ENCODE results near the gene FAM200B. TPM values are rescaled to one million over a fixed set of nuclear protein-coding genes. Genes with fewer than 3 reads are reported as not detected.

The FAM200B gene
- total and polyA plus RNA-seq, 2 donors (not counting 1 experiment from before 2014, with no cell fraction given): 22.6 to 35.1 TPM

DNA sequence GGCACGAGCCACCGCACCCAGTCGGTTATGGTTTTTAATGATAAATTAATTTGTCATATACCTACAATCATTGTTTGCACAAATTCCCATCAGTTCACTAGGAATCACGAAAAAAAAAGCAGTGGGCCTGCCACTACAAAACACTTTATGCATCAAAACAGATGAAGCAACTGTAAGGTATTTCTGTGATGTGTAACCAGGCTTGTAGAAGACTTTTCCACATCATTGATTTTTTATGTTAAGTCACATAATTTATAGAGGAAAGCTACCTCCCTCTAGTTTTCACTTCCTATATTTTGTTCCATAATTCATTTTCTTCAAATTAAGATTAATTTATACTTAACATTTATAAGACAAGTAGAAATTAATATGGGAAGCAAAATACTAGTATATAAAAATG, 6.7 kb upstream of the FAM200B start:
- TF ChIP-seq, protein P1, sequence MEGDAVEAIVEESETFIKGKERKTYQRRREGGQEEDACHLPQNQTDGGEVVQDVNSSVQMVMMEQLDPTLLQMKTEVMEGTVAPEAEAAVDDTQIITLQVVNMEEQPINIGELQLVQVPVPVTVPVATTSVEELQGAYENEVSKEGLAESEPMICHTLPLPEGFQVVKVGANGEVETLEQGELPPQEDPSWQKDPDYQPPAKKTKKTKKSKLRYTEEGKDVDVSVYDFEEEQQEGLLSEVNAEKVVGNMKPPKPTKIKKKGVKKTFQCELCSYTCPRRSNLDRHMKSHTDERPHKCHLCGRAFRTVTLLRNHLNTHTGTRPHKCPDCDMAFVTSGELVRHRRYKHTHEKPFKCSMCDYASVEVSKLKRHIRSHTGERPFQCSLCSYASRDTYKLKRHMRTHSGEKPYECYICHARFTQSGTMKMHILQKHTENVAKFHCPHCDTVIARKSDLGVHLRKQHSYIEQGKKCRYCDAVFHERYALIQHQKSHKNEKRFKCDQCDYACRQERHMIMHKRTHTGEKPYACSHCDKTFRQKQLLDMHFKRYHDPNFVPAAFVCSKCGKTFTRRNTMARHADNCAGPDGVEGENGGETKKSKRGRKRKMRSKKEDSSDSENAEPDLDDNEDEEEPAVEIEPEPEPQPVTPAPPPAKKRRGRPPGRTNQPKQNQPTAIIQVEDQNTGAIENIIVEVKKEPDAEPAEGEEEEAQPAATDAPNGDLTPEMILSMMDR (conservative IDR thresholded peaks at IDR 0.05 in 1 of 2, IDR thresholded peaks at IDR 0.05 in 1 of 2; ENCODE audit: low read depth in 1 of 2, low read length in 2 of 2): no peak
- no peak for TF ChIP-seq EZH2 (IDR thresholded peaks at IDR 0.05; ENCODE audit: low read length, missing control alignments)
- H3K79me2 ChIP-seq (ENCODE audit: control insufficient read depth, insufficient read depth, low read length): peaks cover 86% of the 10 kb centered on the region
- H3K4me3 ChIP-seq (replicated peaks in 1 of 4; ENCODE audit: control extremely low read depth in 1 of 4, insufficient read depth in 1 of 4, low read depth in 3 of 4, low read length in 4 of 4): no peak overlapping the region
- no peaks in the 10 kb centered on the region for H3K36me3 ChIP-seq (ENCODE audit: control insufficient read depth, insufficient read depth, low read length)
- H3K9ac ChIP-seq (ENCODE audit: insufficient read depth, low read length): no peak overlapping the region
- peaks cover 13% of the 10 kb centered on the region for H3K4me1 ChIP-seq (ENCODE audit: control insufficient read depth, extremely low read depth, insufficient read depth, low read length)
- no peak overlapping the region for H3K27ac ChIP-seq (ENCODE audit: insufficient read depth, low read length)
- H3K4me2 ChIP-seq (ENCODE audit: extremely low read depth, insufficient read depth, low read length): no peak overlapping the region
- no peaks in the 10 kb centered on the region for H3K27me3 ChIP-seq (ENCODE audit: control insufficient read depth, insufficient read depth, low read length)
- no peak overlapping the region for H2AFZ ChIP-seq (ENCODE audit: low read length)
- no peak for DNase-seq (ENCODE audit: low read depth in 2 of 2)
- H4K20me1 ChIP-seq (ENCODE audit: control insufficient read depth, extremely low read depth, insufficient read depth, low read length): no peaks in the 10 kb centered on the region
- H3K9me3 ChIP-seq (ENCODE audit: control insufficient read depth, insufficient read depth, low read depth, low read length): no peaks in the 10 kb centered on the region

DNA sequence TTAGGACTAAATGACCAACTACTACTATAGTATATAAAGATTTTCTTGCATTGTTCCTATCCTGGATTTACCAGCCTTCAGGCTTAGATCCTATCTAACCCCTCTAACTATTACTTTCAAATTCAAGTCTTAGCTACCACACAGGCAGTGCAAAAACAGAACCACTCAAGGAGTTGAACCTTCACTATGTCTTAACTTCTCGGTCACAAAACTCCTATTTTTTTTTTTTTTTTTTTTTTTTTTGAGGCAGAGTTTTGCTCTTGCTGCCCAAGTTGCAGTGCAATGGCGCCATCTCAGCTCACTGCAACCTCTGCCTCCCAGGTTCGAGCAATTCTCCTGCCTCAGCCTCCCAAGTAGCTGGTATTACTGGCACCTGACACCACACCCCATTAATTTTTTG, 6.3 kb upstream of the FAM200B start:
- Histone ChIP-seq H4K20me1 (ENCODE audit: control insufficient read depth, extremely low read depth, insufficient read depth, low read length) (no peaks in the 10 kb centered on the region), H3K36me3 (ENCODE audit: control insufficient read depth, insufficient read depth, low read length) (no peaks in the 10 kb centered on the region), H2AFZ (ENCODE audit: low read length) (no peak overlapping the region), H3K4me2 (ENCODE audit: extremely low read depth, insufficient read depth, low read length) (no peak overlapping the region), H3K4me3 (replicated peaks in 1 of 4; ENCODE audit: control extremely low read depth in 1 of 4, insufficient read depth in 1 of 4, low read depth in 3 of 4, low read length in 4 of 4) (no peak overlapping the region), H3K27me3 (ENCODE audit: control insufficient read depth, insufficient read depth, low read length) (no peaks in the 10 kb centered on the region), H3K9ac (ENCODE audit: insufficient read depth, low read length) (no peak overlapping the region), H3K27ac (ENCODE audit: insufficient read depth, low read length) (no peak overlapping the region), H3K9me3 (ENCODE audit: control insufficient read depth, insufficient read depth, low read depth, low read length) (no peaks in the 10 kb centered on the region), H3K4me1 (ENCODE audit: control insufficient read depth, extremely low read depth, insufficient read depth, low read length) (peaks cover 13% of the 10 kb centered on the region), H3K79me2 (ENCODE audit: control insufficient read depth, insufficient read depth, low read length) (peaks cover 88% of the 10 kb centered on the region)
- DNase-seq (ENCODE audit: low read depth in 2 of 2): no peak
- no peak for TF ChIP-seq EZH2 (IDR thresholded peaks at IDR 0.05; ENCODE audit: low read length, missing control alignments)
- TF ChIP-seq, protein P1 (conservative IDR thresholded peaks at IDR 0.05 in 1 of 2, IDR thresholded peaks at IDR 0.05 in 1 of 2; ENCODE audit: low read depth in 1 of 2, low read length in 2 of 2): no peak

DNA sequence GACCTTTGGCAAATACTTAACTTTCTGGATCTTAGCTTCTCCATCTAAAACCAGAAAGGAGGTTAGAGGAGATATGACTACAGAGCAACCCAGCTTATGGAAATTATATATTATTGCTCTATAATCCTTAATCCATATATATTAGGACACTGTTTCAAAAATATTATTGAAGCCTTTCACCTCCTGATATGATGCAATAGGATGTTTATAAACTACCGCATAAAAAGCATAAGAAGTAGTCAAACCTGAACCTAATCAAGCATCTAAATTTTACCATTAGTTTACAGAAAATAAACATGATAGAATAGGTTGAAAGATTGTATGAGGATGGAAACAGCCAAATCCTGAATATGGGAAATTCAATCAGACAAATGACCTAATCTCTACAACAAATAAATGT, 5.6 kb upstream of the FAM200B start:
- Histone ChIP-seq H3K4me3 (replicated peaks in 1 of 4; ENCODE audit: control extremely low read depth in 1 of 4, insufficient read depth in 1 of 4, low read depth in 3 of 4, low read length in 4 of 4) (no peak overlapping the region), H3K4me2 (ENCODE audit: extremely low read depth, insufficient read depth, low read length) (no peak overlapping the region), H3K9me3 (ENCODE audit: control insufficient read depth, insufficient read depth, low read depth, low read length) (no peaks in the 10 kb centered on the region), H3K27ac (ENCODE audit: insufficient read depth, low read length) (no peak overlapping the region), H2AFZ (ENCODE audit: low read length) (no peak overlapping the region), H3K4me1 (ENCODE audit: control insufficient read depth, extremely low read depth, insufficient read depth, low read length) (peaks cover 13% of the 10 kb centered on the region), H3K36me3 (ENCODE audit: control insufficient read depth, insufficient read depth, low read length) (no peaks in the 10 kb centered on the region), H3K79me2 (ENCODE audit: control insufficient read depth, insufficient read depth, low read length) (peaks cover 90% of the 10 kb centered on the region), H3K27me3 (ENCODE audit: control insufficient read depth, insufficient read depth, low read length) (no peaks in the 10 kb centered on the region), H4K20me1 (ENCODE audit: control insufficient read depth, extremely low read depth, insufficient read depth, low read length) (no peaks in the 10 kb centered on the region), H3K9ac (ENCODE audit: insufficient read depth, low read length) (no peak overlapping the region)
- DNase-seq (ENCODE audit: low read depth in 2 of 2): no peak
- TF ChIP-seq, protein P1 (conservative IDR thresholded peaks at IDR 0.05 in 1 of 2, IDR thresholded peaks at IDR 0.05 in 1 of 2; ENCODE audit: low read depth in 1 of 2, low read length in 2 of 2): no peak
- no peak for TF ChIP-seq EZH2 (IDR thresholded peaks at IDR 0.05; ENCODE audit: low read length, missing control alignments)

All from fibroblast of lung (primary cell).